HG03520 (cell line): Measurements from ENCODE around the gene TMC4.

ENCODE experiments used
- ATAC-seq: cut with Tn5 transposase; IDR thresholded peaks from one replicate; pipeline ENCODE4 v1.9.1; 2021; ENCODE audit warnings: mild to moderate bottlenecking, moderate library complexity; ENCODE audit not compliant: unreplicated experiment

Gene TMC4

DNA sequence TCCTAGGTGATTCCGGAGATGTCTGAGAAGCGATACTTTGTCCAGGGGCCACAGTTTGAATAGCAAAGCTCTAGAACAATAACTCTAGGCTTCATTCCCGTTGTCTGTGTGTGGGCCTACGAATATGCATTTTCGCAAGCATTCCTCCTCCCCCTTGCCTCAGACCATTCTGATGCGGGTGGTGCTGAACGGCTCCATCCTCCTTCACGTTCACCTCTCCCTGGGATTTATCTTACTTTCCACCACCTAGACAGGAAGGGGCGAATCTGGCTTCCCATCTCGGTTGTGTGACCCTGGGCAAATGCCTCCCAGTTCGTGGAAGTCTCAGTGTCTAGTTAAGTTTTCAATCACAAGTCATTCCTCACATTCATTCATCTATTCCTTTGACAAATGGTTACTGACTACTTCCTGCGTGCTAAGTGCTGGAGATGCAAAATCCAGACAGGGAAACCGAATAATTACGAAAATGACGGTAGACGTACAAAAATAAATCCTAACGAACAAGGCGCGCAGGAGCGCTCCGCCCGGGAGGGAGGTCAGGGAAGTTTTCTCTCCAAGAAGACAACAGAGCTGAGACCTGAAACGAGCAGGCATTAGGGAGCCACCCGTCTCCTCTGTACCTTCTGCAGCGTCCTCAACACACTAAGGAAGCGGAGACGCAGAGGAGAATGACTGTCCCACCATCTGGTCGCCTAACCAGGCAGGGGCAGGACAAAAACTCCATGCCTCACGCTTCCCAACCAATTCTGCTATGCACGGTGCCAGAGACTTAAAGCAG lies 36.7 kb downstream of the TMC4 start:
- ATAC-seq, result no peak

DNA sequence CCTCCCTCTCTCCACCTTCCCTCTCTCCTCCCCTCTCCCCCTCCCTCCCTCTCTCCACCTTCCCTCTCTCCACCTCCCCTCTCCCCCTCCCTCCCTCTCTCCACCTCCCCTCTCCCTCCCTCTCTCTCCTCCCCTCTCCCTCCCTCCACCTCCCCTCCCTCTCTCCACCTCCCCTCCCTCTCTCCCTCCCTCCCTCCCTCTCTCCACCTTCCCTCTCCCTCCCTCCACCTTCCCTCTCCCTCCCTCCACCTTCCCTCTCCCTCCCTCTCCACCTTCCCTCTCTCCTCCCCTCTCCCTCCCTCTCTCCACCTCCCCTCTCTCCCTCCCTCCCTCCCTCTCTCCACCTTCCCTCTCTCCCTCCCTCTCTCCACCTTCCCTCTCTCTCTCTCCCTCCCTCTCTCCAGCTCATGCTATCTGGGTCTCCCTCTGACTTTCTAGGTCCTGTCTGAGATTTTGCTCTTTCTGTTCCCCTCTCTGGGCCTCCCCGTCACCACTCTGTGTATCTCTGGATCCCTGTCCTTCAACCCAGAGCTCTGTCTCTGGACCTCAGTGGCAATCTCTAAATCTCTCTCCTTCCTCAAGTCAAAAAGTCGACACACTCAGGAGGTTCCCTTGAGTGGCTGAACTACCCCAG lies 38.9 kb downstream of the TMC4 start:
- ATAC-seq, result no peak

DNA sequence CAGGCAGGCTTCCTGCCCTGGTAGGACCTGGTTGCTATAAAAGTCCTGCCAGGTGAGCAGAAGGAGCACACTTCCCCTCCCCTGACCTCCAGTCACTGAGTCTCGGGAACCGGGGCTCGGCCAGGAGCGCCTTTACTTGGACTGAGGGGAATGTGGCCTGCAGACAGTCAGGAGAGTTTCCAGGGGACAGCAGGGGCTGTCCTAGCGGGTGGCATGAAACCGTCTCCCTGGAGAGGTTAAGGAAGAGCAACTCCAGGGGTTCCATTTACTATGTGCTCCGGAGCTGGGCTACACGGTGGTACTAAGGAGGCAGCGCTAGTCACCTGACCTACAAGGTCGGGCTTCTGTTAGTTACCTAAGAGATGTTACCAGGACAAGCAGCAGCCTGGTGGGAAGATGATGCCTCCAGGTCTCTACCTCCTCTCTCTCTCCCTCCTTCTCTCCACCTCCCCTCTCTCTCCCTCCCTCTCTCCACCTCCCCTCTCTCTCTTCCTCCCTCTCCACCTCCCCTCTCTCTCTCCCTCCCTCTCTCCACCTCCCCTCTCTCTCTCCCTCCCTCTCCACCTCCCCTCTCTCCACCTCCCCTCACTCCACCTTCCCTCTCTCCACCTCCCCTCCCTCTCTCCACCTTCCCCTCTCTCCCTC lies 39.5 kb downstream of the TMC4 start:
- ATAC-seq, result no peak

DNA sequence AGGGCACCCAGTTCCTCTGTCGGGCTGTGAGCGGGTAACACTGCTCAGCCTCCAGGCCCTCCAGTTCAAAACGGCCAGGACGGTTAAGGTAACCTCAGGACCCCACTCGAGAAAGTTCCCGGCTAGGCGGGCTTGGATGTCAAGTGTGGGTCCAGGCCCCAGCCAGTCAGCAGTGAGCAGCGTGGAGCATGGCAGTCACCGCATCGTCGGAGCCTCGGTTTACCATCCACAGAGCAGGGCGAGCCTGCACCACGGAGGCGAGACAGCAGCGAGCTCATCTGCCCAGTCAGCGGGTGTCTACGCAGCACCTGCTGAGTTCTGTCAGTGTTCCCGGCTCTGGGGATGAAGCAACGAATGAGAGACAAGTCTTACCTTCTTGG lies 43.4 kb downstream of the TMC4 start:
- no peak for ATAC-seq

DNA sequence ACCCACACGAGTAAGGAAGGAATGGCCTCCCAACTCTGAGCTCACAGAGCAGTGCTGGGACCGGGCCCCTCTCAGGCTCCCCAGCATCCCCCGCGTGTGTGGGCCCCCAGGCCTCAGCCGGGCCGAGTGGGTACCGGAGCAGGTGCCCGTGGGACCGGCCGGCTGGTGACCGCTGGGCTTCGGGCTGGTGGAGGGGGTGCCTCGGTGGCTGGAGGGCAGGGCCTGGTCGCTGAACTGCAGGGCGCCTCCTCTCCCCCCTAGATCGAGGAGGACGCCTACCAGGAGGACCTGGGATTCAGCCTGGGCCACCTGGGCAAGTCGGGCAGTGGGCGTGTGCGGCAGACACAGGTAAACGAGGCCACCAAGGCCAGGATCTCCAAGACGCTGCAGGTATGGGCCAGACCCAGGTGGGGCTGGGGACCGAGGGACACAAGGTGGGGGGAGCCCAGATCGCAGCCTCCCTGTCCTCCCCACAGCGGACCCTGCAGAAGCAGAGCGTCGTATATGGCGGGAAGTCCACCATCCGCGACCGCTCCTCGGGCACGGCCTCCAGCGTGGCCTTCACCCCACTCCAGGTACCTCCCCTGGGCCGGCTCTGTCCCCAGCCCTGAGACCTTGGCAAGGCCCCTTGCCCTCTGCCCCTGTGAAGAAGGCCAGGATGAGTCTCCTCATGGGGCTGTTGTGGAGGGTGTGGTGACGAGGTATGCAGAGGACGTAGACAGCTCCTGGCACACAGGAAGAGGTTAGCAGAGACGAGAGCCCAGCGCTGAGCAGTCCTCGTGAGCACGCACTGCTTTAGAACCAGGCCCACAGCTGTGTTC lies 44.0 kb downstream of the TMC4 start:
- no peak for ATAC-seq

DNA sequence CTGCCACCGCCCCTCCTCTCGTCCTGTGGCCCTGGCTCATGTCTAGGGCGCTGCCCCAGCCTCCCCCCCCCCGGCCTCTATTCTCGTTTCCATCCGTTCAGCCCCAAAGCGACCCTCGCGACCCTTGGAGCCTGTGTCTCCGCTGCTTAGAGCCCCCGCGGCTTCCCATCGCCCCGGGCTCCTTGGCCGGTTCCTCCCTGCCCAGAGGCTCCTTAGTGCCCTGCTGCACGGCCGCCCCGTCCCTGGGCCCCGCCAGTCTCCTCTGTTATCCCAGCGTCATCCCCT lies 44.6 kb downstream of the TMC4 start:
- no peak for ATAC-seq

DNA sequence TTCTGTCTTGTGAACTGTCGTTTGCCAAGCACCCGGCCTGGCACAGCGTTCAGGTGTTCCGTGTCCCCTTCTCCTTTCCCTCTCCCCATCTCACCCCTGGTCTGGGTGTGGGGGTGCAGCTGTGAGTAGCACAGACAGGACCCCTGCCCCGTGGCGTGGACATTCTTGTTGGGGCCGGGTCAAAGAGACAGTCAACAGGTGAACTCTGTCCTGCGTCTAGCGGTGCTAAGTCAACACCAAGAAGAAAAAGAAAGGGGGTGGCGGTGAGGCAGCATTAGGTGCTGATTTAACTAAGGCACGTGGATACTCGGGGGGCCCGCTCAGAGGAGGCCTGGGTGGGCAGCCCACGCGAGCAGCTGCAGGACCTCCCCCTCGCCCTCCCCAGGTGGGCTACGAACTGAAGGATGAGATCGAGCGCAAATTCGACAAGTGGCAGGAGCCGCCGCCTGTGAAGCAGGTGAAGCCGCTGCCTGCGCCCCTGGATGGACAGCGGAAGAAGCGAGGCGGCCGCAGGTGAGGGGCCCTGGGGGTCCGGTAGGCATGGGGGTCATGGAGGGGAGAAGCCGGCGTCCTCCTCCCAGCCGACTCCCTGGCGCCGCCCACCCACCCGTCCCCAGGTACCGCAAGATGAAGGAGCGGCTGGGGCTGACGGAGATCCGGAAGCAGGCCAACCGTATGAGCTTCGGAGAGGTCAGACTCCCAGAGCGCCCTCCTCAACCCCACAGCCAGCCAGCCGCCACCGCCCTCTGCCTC lies 45.1 kb downstream of the TMC4 start:
- ATAC-seq, result no peak

DNA sequence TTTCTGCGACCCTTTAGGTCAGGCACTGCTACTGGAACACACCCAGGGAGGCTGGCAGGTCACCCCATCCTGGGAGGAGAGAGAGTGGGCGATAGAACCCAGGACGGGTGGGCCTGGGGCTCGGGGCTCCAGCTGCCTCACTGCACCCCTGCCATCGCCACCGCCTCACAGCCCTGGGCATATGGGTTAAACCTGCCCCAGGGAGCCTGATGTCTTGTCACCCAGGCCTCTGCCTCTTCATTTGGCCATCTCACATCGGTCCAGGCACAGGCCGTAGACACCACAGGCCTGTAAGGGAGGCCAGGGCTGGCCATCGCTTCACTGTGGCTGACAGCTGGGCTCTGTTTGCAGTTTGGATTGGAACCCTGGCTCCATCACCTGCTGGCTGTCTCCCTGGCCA lies 47.2 kb downstream of the TMC4 start:
- ATAC-seq, result no peak

DNA sequence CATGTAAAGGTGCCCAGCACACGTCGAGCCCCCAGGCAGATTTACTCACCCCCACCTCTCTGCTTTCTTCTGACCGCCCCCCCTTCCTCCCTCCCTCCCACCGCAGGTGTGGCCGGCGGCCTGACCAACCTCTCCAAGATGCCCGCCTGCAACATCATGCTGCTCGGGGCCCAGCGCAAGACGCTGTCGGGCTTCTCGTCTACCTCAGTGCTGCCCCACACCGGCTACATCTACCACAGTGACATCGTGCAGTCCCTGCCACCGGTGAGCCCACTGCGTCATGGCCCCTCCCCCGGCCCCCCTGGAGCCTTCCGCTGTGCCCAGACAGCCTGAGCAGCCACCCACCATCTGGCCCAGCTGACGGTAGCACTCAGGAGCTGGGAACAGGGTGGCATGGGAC lies 48.6 kb downstream of the TMC4 start:
- ATAC-seq, result no peak

DNA sequence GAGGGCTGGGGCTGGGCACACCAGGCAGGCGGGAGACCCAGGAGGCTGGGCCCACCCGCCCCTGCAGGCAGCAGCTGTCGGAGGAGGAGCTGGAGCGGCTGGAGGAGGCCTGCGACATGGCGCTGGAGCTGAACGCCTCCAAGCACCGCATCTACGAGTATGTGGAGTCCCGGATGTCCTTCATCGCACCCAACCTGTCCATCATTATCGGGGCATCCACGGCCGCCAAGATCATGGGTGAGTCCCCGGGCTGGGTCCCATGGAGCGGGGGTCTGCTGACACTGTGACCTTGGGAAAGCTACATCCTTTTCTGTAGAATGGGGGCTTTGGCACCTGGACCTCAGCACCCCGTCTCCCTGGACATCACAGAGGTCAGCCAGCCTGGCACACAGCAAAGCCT lies 49.3 kb downstream of the TMC4 start:
- ATAC-seq, result no peak

DNA sequence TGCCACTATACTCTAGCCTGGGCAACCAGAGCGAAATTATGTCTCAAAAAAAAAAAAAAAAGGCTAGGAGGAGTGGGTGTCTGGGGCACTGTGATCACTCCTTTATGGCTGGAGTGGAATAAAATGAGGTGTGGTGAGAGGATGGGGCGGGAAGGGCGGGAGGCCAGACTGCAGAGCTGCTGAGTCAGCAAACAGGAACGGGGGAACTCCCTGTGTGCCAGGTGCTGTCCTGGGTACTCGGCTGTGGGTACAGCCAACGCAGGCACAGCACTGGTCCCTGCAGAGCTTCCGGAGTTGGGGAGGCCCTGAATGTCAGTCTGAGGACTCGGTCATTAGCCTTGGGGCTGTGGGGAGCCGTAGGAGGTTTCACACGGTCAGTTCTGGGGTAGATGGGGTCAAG lies 51.7 kb downstream of the TMC4 start:
- ATAC-seq, result no peak

DNA sequence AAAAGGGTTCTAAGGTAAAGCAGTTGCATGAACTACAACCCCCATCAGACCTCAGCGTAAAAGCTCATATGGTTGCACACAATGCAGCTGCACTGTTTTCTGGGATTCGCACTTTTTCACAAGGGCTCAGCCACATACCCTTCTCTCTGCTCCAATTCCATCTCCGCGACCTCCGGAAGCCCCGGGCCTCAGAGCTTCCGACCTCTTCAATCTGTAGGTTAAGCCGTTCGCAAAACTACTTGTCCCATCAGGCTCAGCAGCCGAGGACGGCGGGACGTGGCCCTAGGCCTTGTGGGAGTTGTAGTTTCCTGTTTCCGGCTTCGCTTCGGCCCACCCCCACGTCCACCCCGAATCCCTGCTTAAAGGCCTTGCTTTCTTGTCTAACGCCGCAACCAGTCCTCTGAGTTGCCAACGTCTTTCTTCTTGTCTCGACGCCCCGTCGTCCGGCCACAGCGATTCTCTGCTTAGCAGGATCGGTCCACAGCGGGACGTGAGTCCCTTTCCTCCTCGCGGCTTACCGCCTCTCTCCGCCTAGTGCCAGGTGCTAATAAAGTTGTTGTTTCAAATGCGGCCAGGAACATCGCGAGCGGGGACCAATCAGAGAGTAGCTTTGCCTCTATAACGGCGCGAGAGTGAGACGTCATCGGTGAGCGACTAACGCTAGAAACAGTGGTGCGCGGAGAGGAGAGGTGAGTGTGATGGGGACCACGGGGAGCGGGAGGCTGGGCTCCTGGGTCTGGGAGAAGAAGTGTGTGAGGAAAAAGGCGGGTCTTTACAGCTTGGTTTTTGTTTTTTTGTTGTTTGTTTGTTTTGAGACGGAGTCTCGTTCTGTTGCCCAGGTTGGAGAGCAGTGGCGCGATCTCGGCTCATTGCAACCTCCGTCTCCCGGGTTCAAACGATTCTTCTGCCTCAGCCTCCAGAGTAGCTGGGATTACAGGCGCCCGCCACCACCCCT lies 57.6 kb downstream of the TMC4 start, which contains the start of the genes PRPF31 and TFPT:
TSS of gene PRPF31 (plus strand) at position 646 of the 955 bp plus-strand sequence. CDS start 2,525 bp downstream, outside the sequence.
TSS of gene TFPT (minus strand) at position 549 of the 955 bp plus-strand sequence. CDS start at position 161, 388 bp downstream.
- peak; percentile 72 for ATAC-seq

DNA sequence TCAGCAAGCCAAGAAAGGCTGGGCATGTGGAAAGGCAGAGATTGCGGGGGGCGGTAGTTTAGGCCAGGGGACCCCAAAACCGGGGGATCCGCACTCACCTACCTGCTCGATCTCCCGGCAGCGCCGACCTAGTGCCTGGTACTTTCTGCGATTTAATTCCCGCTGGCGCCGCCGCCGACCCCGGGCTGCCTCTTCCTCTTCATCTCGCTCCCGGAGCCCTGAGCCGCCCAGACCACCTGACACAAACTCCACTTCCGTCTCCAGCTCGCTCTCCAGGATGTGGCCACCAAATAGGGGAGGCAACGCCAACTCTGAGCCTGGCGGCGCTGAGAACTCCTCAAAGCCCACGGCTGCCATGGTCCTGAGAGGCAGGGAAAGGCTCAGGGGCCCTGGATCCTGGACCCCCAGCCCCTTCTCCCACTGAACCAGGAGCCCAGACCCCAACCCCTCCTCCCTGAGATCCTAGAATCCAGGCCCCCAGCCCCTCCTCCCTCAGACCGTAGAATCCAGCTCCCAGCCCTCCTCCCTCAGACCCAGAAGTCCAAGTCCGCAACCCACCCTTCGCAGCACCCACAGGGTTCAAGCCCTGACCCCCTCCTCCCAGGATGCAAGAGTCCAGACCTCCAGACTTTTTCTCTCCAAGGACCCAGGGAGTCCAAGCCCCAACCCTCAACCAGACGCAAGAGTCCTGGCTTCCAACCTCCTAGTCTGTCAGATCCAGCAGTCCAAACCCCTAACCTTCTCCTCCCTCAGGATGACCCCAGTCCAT lies 58.4 kb downstream of the TMC4 start:
- ATAC-seq, result no peak
